B cell (primary cell): Measurements from ENCODE around the gene TOR2A. TPM values are rescaled to one million over a fixed set of nuclear protein-coding genes. Genes with fewer than 3 reads are reported as not detected.
A peak's percentile ranks its signal among the peaks of the same experiment; 100 is the strongest.

Source experiments
- ATAC-seq: fragments of 200-7000 bp; cut with Tn5 transposase; one replicate; pipeline ENCODE4 v1.10.0; 2021; ENCODE audit warnings: low read depth, mild to moderate bottlenecking, moderate number of reproducible peaks, moderate library complexity
- CTCF ChIA-PET: fragments of 350-600 bp; sonication (Branson Sonifier 250); formaldehyde crosslinking; loops from one replicate; lab custom pipeline; 2021; ENCODE audit warnings: antibody characterized with exemption, inconsistent platforms; lab: Charles Lee
- POLR2A ChIA-PET: fragments of 350-600 bp; sonication (Branson Sonifier 250); formaldehyde crosslinking; loops from one replicate; lab custom pipeline; 2021; ENCODE audit warnings: antibody characterized with exemption; lab: Charles Lee
- DNase-seq: peaks from one replicate; pipeline ENCODE4 v3.0.0; 2013
- H2AFZ ChIP-seq: 2 replicates; pipeline ENCODE4 v1.6.1; 2012; ENCODE audit warnings: mild to moderate bottlenecking, low read depth, low read length; ENCODE audit not compliant: insufficient read depth, poor library complexity, severe bottlenecking
- H3K27ac ChIP-seq, 2 donors: 1 replicate in 1 of 2; 2 replicates in 1 of 2; pipeline ENCODE4 v1.5.1; 2012 to 2013; ENCODE audit warnings: low read length in 2 of 2, mild to moderate bottlenecking in 2 of 2, moderate library complexity in 1 of 2
- H3K27me3 ChIP-seq, 4 experiments: fragments of 200-600 bp in 1 of 4; sonication (generic) in 1 of 4; replicated peaks in 1 of 4; 1 replicate in 2 of 4; 2 replicates in 2 of 4; pipeline versions ENCODE4 v1.6.1 to v1.7.0; 2013 to 2016; ENCODE audit warnings: low read length in 3 of 4, mild to moderate bottlenecking in 2 of 4, mixed read lengths in 1 of 4, moderate library complexity in 1 of 4; ENCODE audit not compliant: insufficient read depth in 4 of 4, control insufficient read depth in 3 of 4; ENCODE audit errors: control extremely low read depth in 1 of 4
- H3K36me3 ChIP-seq, 2 experiments: replicated peaks in 1 of 2; 1 replicate in 1 of 2; 2 replicates in 1 of 2; pipeline versions ENCODE4 v1.6.1 to v1.7.1; 2013; ENCODE audit warnings: low read length in 1 of 2; ENCODE audit not compliant: insufficient read depth in 2 of 2, control insufficient read depth in 1 of 2; ENCODE audit errors: control extremely low read depth in 1 of 2, extremely low read depth in 1 of 2
- H3K4me1 ChIP-seq, 2 donors: fragments of 200-600 bp in 1 of 2; sonication (generic) in 1 of 2; 1 replicate in 1 of 2; 2 replicates in 1 of 2; pipeline versions ENCODE4 v1.5.1 to v1.6.1; 2013 to 2017; ENCODE audit warnings: low read length in 2 of 2; ENCODE audit not compliant: control insufficient read depth in 2 of 2, insufficient read depth in 2 of 2
- H3K4me2 ChIP-seq: replicated peaks from 2 replicates; pipeline ENCODE3; 2012; ENCODE audit warnings: mild to moderate bottlenecking, low read depth, low read length; ENCODE audit not compliant: poor library complexity, severe bottlenecking
- H3K4me3 ChIP-seq, 5 experiments: fragments of 200-600 bp in 1 of 5; sonication (generic) in 1 of 5; 1 replicate in 3 of 5; 2 replicates in 2 of 5; pipeline versions ENCODE4 v1.5.1 to v1.7.0; 2011 to 2016; ENCODE audit warnings: low read length in 4 of 5, mild to moderate bottlenecking in 4 of 5, low read depth in 2 of 5, control low read depth in 1 of 5, moderate library complexity in 1 of 5; ENCODE audit not compliant: insufficient read depth in 1 of 5; ENCODE audit errors: control extremely low read depth in 1 of 5, extremely low read depth in 1 of 5
- H3K79me2 ChIP-seq: fragments of 200-600 bp; sonication (generic); one replicate; pipeline ENCODE4 v1.6.0; 2016; ENCODE audit warnings: low read length; ENCODE audit not compliant: control insufficient read depth, insufficient read depth
- H3K9ac ChIP-seq: fragments of 200-600 bp; sonication (generic); 2 replicates; pipeline ENCODE4 v1.6.1; 2017; ENCODE audit warnings: mild to moderate bottlenecking, low read length, moderate library complexity
- H3K9me3 ChIP-seq, 3 donors: one replicate each; pipeline versions ENCODE4 v1.6.1 to v1.7.1; 2013; ENCODE audit warnings: low read length in 2 of 3; ENCODE audit not compliant: control insufficient read depth in 2 of 3, insufficient read depth in 1 of 3; ENCODE audit errors: control extremely low read depth in 1 of 3
- H4K20me1 ChIP-seq: 2 replicates; pipeline ENCODE4 v1.6.0; 2012; ENCODE audit warnings: mild to moderate bottlenecking, low read length; ENCODE audit not compliant: insufficient read depth, control insufficient read depth, poor library complexity, severe bottlenecking
- H3K27ac Mint-ChIP-seq: one replicate; pipeline ENCODE4 v1.8.0; 2021; ENCODE audit warnings: mixed read lengths
- H3K27me3 Mint-ChIP-seq: one replicate; pipeline ENCODE4 v1.8.0; 2021; ENCODE audit warnings: mixed read lengths
- H3K4me1 Mint-ChIP-seq: one replicate; pipeline ENCODE4 v1.8.0; 2021; ENCODE audit warnings: mixed read lengths
- H3K4me3 Mint-ChIP-seq: one replicate; pipeline ENCODE4 v1.8.0; 2021; ENCODE audit warnings: mixed read lengths
- H3K9me3 Mint-ChIP-seq: one replicate; pipeline ENCODE4 v1.8.0; 2022; ENCODE audit warnings: mixed read lengths; ENCODE audit not compliant: insufficient read depth
- CTCF ChIP-seq: fragments of 200-600 bp; IDR thresholded peaks from one replicate; pipeline ENCODE4 v1.8.0; 2022; ENCODE audit warnings: antibody characterized with exemption, mild to moderate bottlenecking
- EZH2 ChIP-seq: IDR thresholded peaks from 2 replicates; pipeline ENCODE4 v1.6.1; 2012; ENCODE audit warnings: borderline replicate concordance, low read depth, mild to moderate bottlenecking, moderate library complexity, low read length; ENCODE audit not compliant: insufficient read depth, poor library complexity, severe bottlenecking
- WGBS: methylation state at CpG from one replicate; pipeline ENCODE4 v1.1.5; 2013; ENCODE audit warnings: missing lambda C conversion rate; ENCODE audit not compliant: insufficient coverage; 5-methylcytosine and 5-hydroxymethylcytosine counted together
- intact Hi-C: fragments of 100-400 bp; cut with micrococcal nuclease; formaldehyde crosslinking; loops from one replicate; pipeline ENCODE4 v1.10.0; 2022
- polyA plus RNA-seq: library from polyadenylated mRNA; depleted of rRNA; stranded (reverse); fragments of >200 nt; gene quantifications from 2 replicates; pipeline ENCODE4 v1.2.3, GENCODE V29; 2012
- total RNA-seq, 2 donors: library from RNA; stranded (reverse); fragments of 120-200 nt in 1 of 2; gene quantifications; 1 replicate in 1 of 2; 2 replicates in 1 of 2; pipeline versions ENCODE4 v1.2.3 to v1.2.4, GENCODE V29; 2013 to 2022

TOR2A gene
- total and polyA plus RNA-seq, 2 donors (not counting 1 experiment from before 2014, with no cell fraction given): 15.8 to 26.5 TPM

DNA sequence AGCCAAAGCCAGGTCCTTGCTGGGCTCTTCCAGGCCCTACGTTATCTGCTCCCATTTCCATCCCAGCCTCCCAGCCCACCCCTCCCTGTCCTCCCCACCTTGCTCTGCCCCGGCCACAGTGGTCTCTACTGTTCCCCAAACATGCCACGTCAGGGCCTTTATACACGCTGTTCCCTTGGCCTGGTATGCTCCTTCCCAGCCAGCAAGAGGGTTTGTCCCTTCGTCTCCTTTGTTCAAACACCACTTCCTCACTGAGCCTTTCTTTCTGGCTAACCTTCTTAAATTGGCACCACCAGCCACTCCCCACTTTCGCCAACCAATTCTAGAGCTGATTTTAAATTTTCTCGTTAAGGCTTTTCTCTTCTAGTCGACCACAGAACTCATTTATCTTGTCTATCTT lies 33.6 kb upstream of the TOR2A start:
- H3K79me2 ChIP-seq: peaks cover 94% of the 10 kb centered on the region
- peaks cover 0 to 86% of the 10 kb centered on the region in 2 experiments for H3K36me3 ChIP-seq
- H3K27me3 Mint-ChIP-seq: no peaks in the 10 kb centered on the region
- POLR2A ChIA-PET: interaction anchor here (3.6 kb wide), 1 partner anchor 11 kb away, joined by 18 read pairs; no protein-coding TSS in a partner anchor
- CTCF ChIA-PET: interaction anchor here (1.9 kb wide), 1 partner anchor 34 kb away, joined by 8 read pairs; the partner anchor contains the start of gene TOR2A
- no peak overlapping the region for H3K9ac ChIP-seq
- H3K4me3 ChIP-seq: no peak overlapping the region
- peaks cover 78% of the 10 kb centered on the region for H3K4me1 Mint-ChIP-seq
- no peaks in the 10 kb centered on the region for H3K27me3 ChIP-seq
- no peak for TF ChIP-seq CTCF
- no peak for TF ChIP-seq EZH2
- H3K9me3 ChIP-seq: no peaks in the 10 kb centered on the region
- no peak for DNase-seq
- ATAC-seq: no peak
- H3K4me3 Mint-ChIP-seq: peak overlapping the region; percentile 49
- H3K4me1 ChIP-seq: peaks cover 49 to 75% of the 10 kb centered on the region in 2 donors
- peak overlapping the region; percentile 52 for H3K4me2 ChIP-seq
- H3K27ac ChIP-seq: peak overlapping the region; percentile 11 to 94
- H3K27ac Mint-ChIP-seq: peak overlapping the region; percentile 76
- WGBS: 76% methylated on average over 8 of the region's 8 CpGs
- intact Hi-C loops: no loop called here
- H2AFZ ChIP-seq: no peak overlapping the region
- H3K9me3 Mint-ChIP-seq: no peaks in the 10 kb centered on the region
- H4K20me1 ChIP-seq: peaks cover 98% of the 10 kb centered on the region

DNA sequence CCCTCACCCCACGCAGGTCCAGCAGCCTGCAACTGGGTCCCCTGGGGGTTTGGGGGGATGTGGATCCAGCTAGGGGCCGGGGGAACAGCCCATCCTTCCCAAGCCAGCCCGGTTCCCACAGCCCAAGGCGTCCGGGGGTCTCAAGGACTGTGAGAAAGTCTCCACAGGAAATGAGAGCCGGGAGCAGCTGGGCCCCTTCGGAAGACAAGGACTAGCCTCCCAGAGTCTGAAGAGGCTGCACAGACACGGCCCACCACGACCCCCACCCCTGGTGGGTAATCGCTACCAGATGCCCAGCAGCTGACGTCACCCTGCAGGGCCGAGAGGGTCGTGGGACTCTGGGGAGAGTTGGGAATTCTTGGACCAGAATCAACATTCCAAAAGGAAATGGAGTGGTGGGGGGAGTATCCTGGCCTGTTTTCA lies 32.8 kb upstream of the TOR2A start:
- TF ChIP-seq EZH2: no peak
- TF ChIP-seq CTCF: no peak
- no peaks in the 10 kb centered on the region for H3K27me3 Mint-ChIP-seq
- POLR2A ChIA-PET: interaction anchor here (0.5 kb wide), 1 partner anchor 368 kb away, joined by 3 read pairs; no protein-coding TSS in a partner anchor
- 80% methylated on average over 12 of the region's 13 CpGs for WGBS
- Histone ChIP-seq H3K9me3 (no peaks in the 10 kb centered on the region), H2AFZ (no peak overlapping the region), H3K27me3 (no peaks in the 10 kb centered on the region), H3K9ac (no peak overlapping the region), H4K20me1 (peaks cover 98% of the 10 kb centered on the region), H3K4me2 (peak overlapping the region; percentile 52), H3K4me1 (peaks cover 44 to 68% of the 10 kb centered on the region in 2 donors), H3K79me2 (peaks cover 94% of the 10 kb centered on the region), H3K36me3 (peaks cover 0 to 82% of the 10 kb centered on the region in 2 experiments), H3K27ac (peak overlapping the region in 1 of 2 donors; percentile 94), H3K4me3 (no peak overlapping the region)
- H3K27ac Mint-ChIP-seq: peak overlapping the region; percentile 76
- CTCF ChIA-PET: interaction anchor here (0.9 to 2.9 kb wide), 4 partner anchors 24 to 153 kb away, joined by 4 to 18 read pairs (median 4); partner anchors contain the start of gene TOR2A
- DNase-seq (no peak), ATAC-seq (no peak)
- H3K4me1 Mint-ChIP-seq: peaks cover 81% of the 10 kb centered on the region
- intact Hi-C loops: no loop called here
- no peaks in the 10 kb centered on the region for H3K9me3 Mint-ChIP-seq
- no peak overlapping the region for H3K4me3 Mint-ChIP-seq
